ENCODE results near the gene MAP1B.

MAP1B gene

GRCh38 chr5:72225741-72226140 is 118.5 kb downstream of the MAP1B start:
- DNase-seq (ENCODE audit: low read depth), result no peak

- DNase-seq (ENCODE audit: low read depth), result no peak
Observed at GRCh38 chr5:72226950-72227349, 119.7 kb downstream of the MAP1B start.

- no peak for DNase-seq (ENCODE audit: low read depth)
Observed at GRCh38 chr5:72228960-72229359, 121.7 kb downstream of the MAP1B start.

GRCh38 chr5:72231991-72232703 is 124.9 kb downstream of the MAP1B start:
- no peak for DNase-seq (ENCODE audit: low read depth)

- DNase-seq (ENCODE audit: low read depth), result no peak
Observed at GRCh38 chr5:72232838-72233237, 125.6 kb downstream of the MAP1B start.

- DNase-seq (ENCODE audit: low read depth), result no peak
Observed at GRCh38 chr5:72233835-72234234, 126.6 kb downstream of the MAP1B start.

- no peak for DNase-seq (ENCODE audit: low read depth)
Observed at GRCh38 chr5:72234265-72234700, 127.0 kb downstream of the MAP1B start.

- DNase-seq (ENCODE audit: low read depth), result no peak
Observed at GRCh38 chr5:72234868-72235267, 127.6 kb downstream of the MAP1B start.

GRCh38 chr5:72235725-72236124 is 128.4 kb downstream of the MAP1B start:
- no peak for DNase-seq (ENCODE audit: low read depth)

- no peak for DNase-seq (ENCODE audit: low read depth)
Observed at GRCh38 chr5:72237415-72237814, 130.1 kb downstream of the MAP1B start.

- DNase-seq (ENCODE audit: low read depth), result no peak
Observed at GRCh38 chr5:72237879-72238278, 130.6 kb downstream of the MAP1B start.

- DNase-seq (ENCODE audit: low read depth), result no peak
Observed at GRCh38 chr5:72238712-72239445, 131.6 kb downstream of the MAP1B start.

GRCh38 chr5:72241346-72242003 is 134.2 kb downstream of the MAP1B start:
- DNase-seq (ENCODE audit: low read depth), result no peak

- no peak for DNase-seq (ENCODE audit: low read depth)
Observed at GRCh38 chr5:72242796-72243475, 135.7 kb downstream of the MAP1B start.

GRCh38 chr5:72243706-72244105 is 136.4 kb downstream of the MAP1B start:
- no peak for DNase-seq (ENCODE audit: low read depth)

- DNase-seq (ENCODE audit: low read depth), result no peak
Observed at GRCh38 chr5:72244862-72245371, 137.6 kb downstream of the MAP1B start.

GRCh38 chr5:72245546-72245945 is 138.3 kb downstream of the MAP1B start:
- no peak for DNase-seq (ENCODE audit: low read depth)

- DNase-seq (ENCODE audit: low read depth), result no peak
Observed at GRCh38 chr5:72245951-72246532, 138.8 kb downstream of the MAP1B start.

- no peak for DNase-seq (ENCODE audit: low read depth)
Observed at GRCh38 chr5:72246954-72247442, 139.7 kb downstream of the MAP1B start.

GRCh38 chr5:72248410-72248981 is 141.2 kb downstream of the MAP1B start:
- no peak for DNase-seq (ENCODE audit: low read depth)

- no peak for DNase-seq (ENCODE audit: low read depth)
Observed at GRCh38 chr5:72251386-72251785, 144.1 kb downstream of the MAP1B start.
